COR-L47 (cell line): ENCODE data around the gene KIAA0513.
"Not testable (repeated sequence)": the region's sequence is repeated elsewhere in the genome, so short reads cannot be mapped to it uniquely, and the experiment has no call there.

Source experiments
- DNase-seq: peaks from one replicate; lab custom pipeline; 2025; lab: John Stamatoyannopoulos, UW

Gene KIAA0513

GRCh38 chr16:85113913-85114312 is 86.3 kb downstream of the KIAA0513 start:
- no peak for DNase-seq

GRCh38 chr16:85114909-85115567 is 87.4 kb downstream of the KIAA0513 start:
- peak; percentile 70 for DNase-seq

- no peak for DNase-seq
Measured at GRCh38 chr16:85117418-85117817, 89.8 kb downstream of the KIAA0513 start.

- DNase-seq, result no peak
Measured at GRCh38 chr16:85120006-85120340, 92.4 kb downstream of the KIAA0513 start.

GRCh38 chr16:85123441-85123840 is 95.8 kb downstream of the KIAA0513 start:
- DNase-seq, result not testable (repeated sequence)

DNA sequence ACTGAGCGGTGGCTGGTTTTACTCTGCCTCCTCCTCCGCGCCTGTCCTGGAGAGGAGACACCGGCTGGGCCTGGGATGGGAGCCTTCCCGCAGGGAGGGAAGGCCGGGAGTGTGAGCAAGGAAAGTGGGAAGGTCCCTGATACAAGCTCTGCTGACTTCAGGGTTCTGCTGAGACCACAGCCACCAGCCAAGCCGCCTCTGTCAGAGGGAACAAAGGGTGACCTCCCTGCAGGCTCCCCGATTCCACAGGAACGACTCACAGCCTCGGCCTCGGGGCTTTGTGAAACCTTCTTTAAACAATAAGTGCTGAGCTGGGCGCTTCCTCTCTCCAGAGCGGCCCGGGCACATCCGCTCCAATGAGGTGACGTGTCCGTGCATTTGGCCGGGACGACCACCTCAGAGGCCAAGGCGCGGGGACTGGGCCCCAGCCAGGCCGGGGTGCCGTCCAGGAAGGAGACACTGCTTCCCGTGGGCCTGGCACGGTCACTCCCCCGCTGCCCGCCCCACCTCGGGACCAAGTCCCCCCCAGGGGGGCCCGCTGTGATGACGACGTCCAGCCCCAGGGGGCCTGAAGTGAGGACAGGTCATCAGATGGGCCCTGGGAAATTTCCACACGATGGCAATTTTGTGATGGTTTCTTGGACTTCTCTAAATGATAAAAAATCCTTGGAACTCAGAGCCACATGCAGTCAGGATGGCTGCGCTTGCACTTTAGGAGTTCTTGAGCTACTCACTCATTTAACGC is 96.5 kb downstream of the KIAA0513 start:
- no peak for DNase-seq

- DNase-seq, result no peak
Measured at GRCh38 chr16:85124636-85125346, 97.2 kb downstream of the KIAA0513 start.

GRCh38 chr16:85125570-85126393 is 98.2 kb downstream of the KIAA0513 start:
- no peak for DNase-seq

DNA sequence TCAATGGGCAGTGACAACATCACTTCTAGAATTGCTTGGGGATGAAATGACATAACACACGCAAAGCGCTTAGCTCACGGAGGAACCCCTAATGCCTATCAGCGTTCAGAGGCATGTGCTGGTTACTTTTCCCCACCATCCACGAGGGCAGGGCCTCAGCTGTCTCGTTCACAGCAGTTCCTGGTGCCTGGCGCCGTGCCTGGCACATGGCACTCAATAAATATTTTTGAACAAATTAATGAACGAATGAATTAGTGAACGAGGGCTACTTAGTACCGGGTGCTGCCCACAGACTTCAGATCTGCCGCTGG is 98.8 kb downstream of the KIAA0513 start:
- no peak for DNase-seq

DNA sequence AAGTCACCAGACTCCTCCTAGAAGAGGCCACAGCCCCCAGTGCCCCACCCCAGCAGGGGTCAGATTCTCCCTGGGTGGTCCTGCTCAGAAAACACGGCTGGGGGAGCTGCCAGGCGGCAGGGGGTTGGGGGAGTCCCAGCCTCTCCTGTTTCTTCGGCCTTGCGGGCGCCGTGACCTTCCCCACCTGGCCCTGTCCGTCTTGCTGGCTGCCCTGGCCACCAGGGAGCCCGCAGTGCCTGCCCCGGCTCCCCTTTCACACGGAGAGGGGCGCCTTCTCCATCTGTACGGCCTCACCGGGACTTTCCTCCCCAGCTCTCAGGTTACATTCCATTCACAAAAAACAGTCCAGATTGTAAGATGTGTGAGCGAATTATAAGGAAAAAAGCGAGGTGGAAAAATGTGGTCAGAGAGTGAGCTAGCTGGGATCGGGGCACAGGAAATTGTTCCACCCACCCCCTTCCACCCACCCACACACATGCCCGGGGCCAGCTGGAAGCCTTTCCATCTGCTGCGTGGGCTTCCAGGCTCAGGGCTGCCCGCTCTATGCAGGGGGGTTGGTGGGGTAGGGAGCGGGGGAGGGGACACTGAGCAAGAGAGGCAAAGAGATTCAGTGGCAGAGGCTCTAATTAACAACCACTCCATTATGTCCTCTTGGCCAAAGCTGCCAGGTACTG is 99.2 kb downstream of the KIAA0513 start:
- DNase-seq, result no peak

- no peak for DNase-seq
Measured at GRCh38 chr16:85127379-85127723, 99.8 kb downstream of the KIAA0513 start.

- DNase-seq, result no peak
Measured at GRCh38 chr16:85128079-85128837, 100.7 kb downstream of the KIAA0513 start.

DNA sequence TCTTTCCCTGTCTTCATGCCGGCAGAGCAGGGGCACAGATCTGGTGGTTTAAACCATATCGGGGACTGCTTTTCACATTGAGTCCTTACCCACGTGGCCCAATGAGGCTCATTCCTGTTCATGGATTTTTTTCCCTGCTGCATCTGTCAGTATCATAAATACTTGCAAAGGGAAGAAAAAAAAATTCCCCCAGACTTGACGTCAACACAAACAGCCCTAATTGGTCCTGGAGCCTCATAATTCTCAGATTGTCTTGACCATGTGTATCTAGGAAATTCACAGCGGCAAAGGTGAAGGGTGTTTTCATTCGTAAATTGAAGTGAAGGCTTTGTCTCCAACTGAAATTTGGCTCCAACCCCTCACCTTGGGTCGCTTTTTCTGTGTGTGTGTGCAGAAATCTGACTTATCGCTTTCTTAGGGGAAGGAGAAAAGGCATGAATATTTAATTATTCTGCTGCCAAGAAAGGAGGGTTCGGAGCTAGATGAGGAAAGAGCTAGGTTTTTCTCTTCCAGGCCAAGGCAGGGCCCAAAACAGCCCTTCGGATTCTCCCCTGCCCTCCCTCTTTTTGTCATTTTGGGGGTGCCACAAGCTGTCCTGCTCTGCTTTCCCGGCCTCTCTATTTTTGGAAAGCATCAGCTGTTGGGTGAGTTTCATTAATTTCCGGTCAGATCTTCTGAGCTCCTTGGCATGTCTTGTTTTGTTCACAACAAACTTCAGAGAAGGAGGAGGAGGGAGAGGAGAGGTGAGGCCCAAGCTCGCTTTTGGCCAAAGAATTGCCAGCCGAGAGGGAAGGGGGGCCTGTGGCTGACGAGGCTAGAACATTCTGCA is 102.5 kb downstream of the KIAA0513 start:
- no peak for DNase-seq

GRCh38 chr16:85130705-85131028 is 103.1 kb downstream of the KIAA0513 start:
- DNase-seq, result no peak

- no peak for DNase-seq
Measured at GRCh38 chr16:85132456-85133289, 105.1 kb downstream of the KIAA0513 start.

GRCh38 chr16:85133290-85133599 is 105.7 kb downstream of the KIAA0513 start:
- DNase-seq, result no peak

DNA sequence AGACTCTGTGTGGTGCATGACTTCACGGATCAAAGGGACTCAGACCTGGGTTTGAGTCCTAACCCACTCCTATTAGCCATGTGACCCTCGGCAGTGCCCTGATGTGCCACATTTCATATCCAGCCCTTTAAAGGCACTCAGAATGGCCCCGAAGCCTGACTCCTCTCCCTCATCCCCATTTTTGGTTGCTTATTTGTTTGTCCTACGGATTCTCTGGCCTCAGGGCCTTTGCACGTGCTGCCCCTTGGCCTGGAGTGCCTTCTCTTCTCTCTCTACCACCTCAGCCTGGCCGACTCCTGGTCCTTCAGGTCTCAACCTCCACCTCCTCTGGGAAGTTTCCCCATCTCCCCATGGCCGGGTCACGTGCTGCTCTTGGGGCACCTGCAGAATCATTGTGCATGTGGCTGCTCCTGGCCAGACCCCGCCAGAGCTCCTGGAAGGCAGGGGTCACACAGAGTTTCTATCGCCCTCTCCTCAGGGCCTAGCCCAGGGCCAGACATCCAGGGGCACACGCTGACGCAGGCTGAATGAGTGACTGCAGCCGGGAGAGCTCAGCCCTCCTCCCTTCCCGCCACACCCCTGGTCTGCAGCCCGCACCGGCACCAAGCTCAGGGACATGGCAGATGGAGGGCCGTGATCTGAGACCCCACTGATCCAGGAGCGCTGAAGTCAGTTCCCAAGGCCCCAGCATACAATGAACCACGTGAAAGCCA is 106.6 kb downstream of the KIAA0513 start:
- DNase-seq, result no peak

DNA sequence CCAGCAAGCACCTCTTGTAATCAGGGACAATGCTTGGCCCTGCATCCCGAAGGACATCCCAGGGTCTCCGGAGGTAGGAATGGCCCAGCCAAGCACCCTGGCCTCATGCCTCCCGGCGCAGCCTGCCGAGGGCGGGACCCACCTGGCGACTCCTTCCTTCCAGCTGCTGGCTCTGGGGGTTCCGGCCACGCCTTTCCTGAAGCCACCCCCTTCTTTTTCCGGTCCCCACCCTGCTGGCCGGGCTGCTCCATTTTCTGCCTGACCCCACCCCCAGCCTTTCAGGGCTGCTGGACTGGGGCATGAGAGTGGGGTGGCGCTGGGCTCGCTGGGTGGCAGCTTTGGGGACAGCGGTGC is 107.2 kb downstream of the KIAA0513 start:
- no peak for DNase-seq

GRCh38 chr16:85136213-85136701 is 108.7 kb downstream of the KIAA0513 start:
- DNase-seq, result no peak
